ENCODE data around the gene TBC1D14.
A peak's percentile ranks its signal among the peaks of the same experiment; 100 is the strongest.

Gene TBC1D14

GRCh38 chr4:6960154-6960553, 50.5 kb downstream of the TBC1D14 start:
- Histone ChIP-seq H3K27me3 (ENCODE audit: control insufficient read depth in 2 of 2, insufficient read depth in 2 of 2, low read length in 2 of 2) (no peaks in the 10 kb centered on the region), H3K36me3 (ENCODE audit: control insufficient read depth in 2 of 2, insufficient read depth in 2 of 2, low read length in 2 of 2) (peaks cover 0 to 3% of the 10 kb centered on the region in 2 donors), H3K4me1 (ENCODE audit: control insufficient read depth in 2 of 2, insufficient read depth in 2 of 2, low read length in 2 of 2) (peaks cover 7 to 32% of the 10 kb centered on the region in 2 donors), H3K9ac (ENCODE audit: low read depth in 1 of 2, low read length in 2 of 2) (no peak overlapping the region), H3K4me3 (ENCODE audit: low read length in 2 of 2) (no peak overlapping the region), H3K9me3 (ENCODE audit: control insufficient read depth in 2 of 2, low read length in 2 of 2) (no peaks in the 10 kb centered on the region), H3K27ac (ENCODE audit: low read depth in 2 of 2, low read length in 2 of 2) (no peak overlapping the region)

- H3K9me3 ChIP-seq (ENCODE audit: control insufficient read depth in 2 of 2, low read length in 2 of 2) = no peaks in the 10 kb centered on the region
- H3K36me3 ChIP-seq (ENCODE audit: control insufficient read depth in 2 of 2, insufficient read depth in 2 of 2, low read length in 2 of 2) = peaks cover 0 to 3% of the 10 kb centered on the region in 2 donors
- no peaks in the 10 kb centered on the region for H3K27me3 ChIP-seq (ENCODE audit: control insufficient read depth in 2 of 2, insufficient read depth in 2 of 2, low read length in 2 of 2)
- peaks cover 4 to 28% of the 10 kb centered on the region in 2 donors for H3K4me1 ChIP-seq (ENCODE audit: control insufficient read depth in 2 of 2, insufficient read depth in 2 of 2, low read length in 2 of 2)
- H3K4me3 ChIP-seq (ENCODE audit: low read length in 2 of 2) = no peak overlapping the region
- no peak overlapping the region for H3K27ac ChIP-seq (ENCODE audit: low read depth in 2 of 2, low read length in 2 of 2)
- no peak overlapping the region for H3K9ac ChIP-seq (ENCODE audit: low read depth in 1 of 2, low read length in 2 of 2)
Measured at GRCh38 chr4:6960628-6961412, 51.2 kb downstream of the TBC1D14 start.

- Histone ChIP-seq H3K27ac (ENCODE audit: low read depth in 2 of 2, low read length in 2 of 2) (no peak overlapping the region), H3K27me3 (ENCODE audit: control insufficient read depth in 2 of 2, insufficient read depth in 2 of 2, low read length in 2 of 2) (no peaks in the 10 kb centered on the region), H3K9me3 (ENCODE audit: control insufficient read depth in 2 of 2, low read length in 2 of 2) (no peaks in the 10 kb centered on the region), H3K4me1 (ENCODE audit: control insufficient read depth in 2 of 2, insufficient read depth in 2 of 2, low read length in 2 of 2) (peaks cover 4 to 24% of the 10 kb centered on the region in 2 donors), H3K36me3 (ENCODE audit: control insufficient read depth in 2 of 2, insufficient read depth in 2 of 2, low read length in 2 of 2) (peaks cover 0 to 3% of the 10 kb centered on the region in 2 donors), H3K4me3 (ENCODE audit: low read length in 2 of 2) (no peak overlapping the region), H3K9ac (ENCODE audit: low read depth in 1 of 2, low read length in 2 of 2) (no peak overlapping the region)
Measured at GRCh38 chr4:6961496-6962210, 52.0 kb downstream of the TBC1D14 start.

- Histone ChIP-seq H3K27ac (ENCODE audit: low read depth in 2 of 2, low read length in 2 of 2) (no peak overlapping the region), H3K27me3 (ENCODE audit: control insufficient read depth in 2 of 2, insufficient read depth in 2 of 2, low read length in 2 of 2) (no peaks in the 10 kb centered on the region), H3K4me1 (ENCODE audit: control insufficient read depth in 2 of 2, insufficient read depth in 2 of 2, low read length in 2 of 2) (peaks cover 4 to 20% of the 10 kb centered on the region in 2 donors), H3K4me3 (ENCODE audit: low read length in 2 of 2) (no peak overlapping the region), H3K36me3 (ENCODE audit: control insufficient read depth in 2 of 2, insufficient read depth in 2 of 2, low read length in 2 of 2) (peaks cover 3% of the 10 kb centered on the region in 2 donors), H3K9me3 (ENCODE audit: control insufficient read depth in 2 of 2, low read length in 2 of 2) (no peaks in the 10 kb centered on the region), H3K9ac (ENCODE audit: low read depth in 1 of 2, low read length in 2 of 2) (peak overlapping the region in 1 of 2 donors; percentile 2)
Measured at GRCh38 chr4:6962211-6963041, 52.8 kb downstream of the TBC1D14 start.

GRCh38 chr4:6963139-6963611, 53.5 kb downstream of the TBC1D14 start:
- H3K9ac ChIP-seq (ENCODE audit: low read depth in 1 of 2, low read length in 2 of 2) = no peak overlapping the region

GRCh38 chr4:6964858-6965257, 55.2 kb downstream of the TBC1D14 start:
- Histone ChIP-seq H3K27me3 (ENCODE audit: control insufficient read depth in 2 of 2, insufficient read depth in 2 of 2, low read length in 2 of 2) (no peaks in the 10 kb centered on the region), H3K9ac (ENCODE audit: low read depth in 1 of 2, low read length in 2 of 2) (no peak overlapping the region), H3K36me3 (ENCODE audit: control insufficient read depth in 2 of 2, insufficient read depth in 2 of 2, low read length in 2 of 2) (peaks cover 14% of the 10 kb centered on the region in 2 donors), H3K4me1 (ENCODE audit: control insufficient read depth in 2 of 2, insufficient read depth in 2 of 2, low read length in 2 of 2) (peaks cover 8 to 15% of the 10 kb centered on the region in 2 donors), H3K9me3 (ENCODE audit: control insufficient read depth in 2 of 2, low read length in 2 of 2) (no peaks in the 10 kb centered on the region), H3K27ac (ENCODE audit: low read depth in 2 of 2, low read length in 2 of 2) (no peak overlapping the region), H3K4me3 (ENCODE audit: low read length in 2 of 2) (no peak overlapping the region)

More at GRCh38 chr4:6963139-6963611, 53.5 kb downstream of the TBC1D14 start:
- H3K27me3 ChIP-seq (ENCODE audit: control insufficient read depth in 2 of 2, insufficient read depth in 2 of 2, low read length in 2 of 2) = no peaks in the 10 kb centered on the region
- no peaks in the 10 kb centered on the region for H3K9me3 ChIP-seq (ENCODE audit: control insufficient read depth in 2 of 2, low read length in 2 of 2)
- H3K27ac ChIP-seq (ENCODE audit: low read depth in 2 of 2, low read length in 2 of 2) = no peak overlapping the region
- H3K4me3 ChIP-seq (ENCODE audit: low read length in 2 of 2) = no peak overlapping the region
- peaks cover 4 to 15% of the 10 kb centered on the region in 2 donors for H3K4me1 ChIP-seq (ENCODE audit: control insufficient read depth in 2 of 2, insufficient read depth in 2 of 2, low read length in 2 of 2)
- H3K36me3 ChIP-seq (ENCODE audit: control insufficient read depth in 2 of 2, insufficient read depth in 2 of 2, low read length in 2 of 2) = peaks cover 8 to 10% of the 10 kb centered on the region in 2 donors

GRCh38 chr4:6965329-6965728, 55.7 kb downstream of the TBC1D14 start:
- H3K4me1 ChIP-seq (ENCODE audit: control insufficient read depth in 2 of 2, insufficient read depth in 2 of 2, low read length in 2 of 2) = peaks cover 12 to 19% of the 10 kb centered on the region in 2 donors
- H3K4me3 ChIP-seq (ENCODE audit: low read length in 2 of 2) = no peak overlapping the region
- H3K9me3 ChIP-seq (ENCODE audit: control insufficient read depth in 2 of 2, low read length in 2 of 2) = no peaks in the 10 kb centered on the region
- H3K36me3 ChIP-seq (ENCODE audit: control insufficient read depth in 2 of 2, insufficient read depth in 2 of 2, low read length in 2 of 2) = peaks cover 14 to 16% of the 10 kb centered on the region in 2 donors
- no peak overlapping the region for H3K9ac ChIP-seq (ENCODE audit: low read depth in 1 of 2, low read length in 2 of 2)
- H3K27me3 ChIP-seq (ENCODE audit: control insufficient read depth in 2 of 2, insufficient read depth in 2 of 2, low read length in 2 of 2) = no peaks in the 10 kb centered on the region
- H3K27ac ChIP-seq (ENCODE audit: low read depth in 2 of 2, low read length in 2 of 2) = no peak overlapping the region

GRCh38 chr4:6967846-6968340, 58.3 kb downstream of the TBC1D14 start:
- H3K36me3 ChIP-seq (ENCODE audit: control insufficient read depth in 2 of 2, insufficient read depth in 2 of 2, low read length in 2 of 2) = peaks cover 14 to 27% of the 10 kb centered on the region in 2 donors
- no peak overlapping the region for H3K4me3 ChIP-seq (ENCODE audit: low read length in 2 of 2)
- no peak overlapping the region for H3K9ac ChIP-seq (ENCODE audit: low read depth in 1 of 2, low read length in 2 of 2)
- H3K4me1 ChIP-seq (ENCODE audit: control insufficient read depth in 2 of 2, insufficient read depth in 2 of 2, low read length in 2 of 2) = peaks cover 10 to 12% of the 10 kb centered on the region in 2 donors
- H3K9me3 ChIP-seq (ENCODE audit: control insufficient read depth in 2 of 2, low read length in 2 of 2) = no peaks in the 10 kb centered on the region
- H3K27me3 ChIP-seq (ENCODE audit: control insufficient read depth in 2 of 2, insufficient read depth in 2 of 2, low read length in 2 of 2) = no peaks in the 10 kb centered on the region
- no peak overlapping the region for H3K27ac ChIP-seq (ENCODE audit: low read depth in 2 of 2, low read length in 2 of 2)

- no peak overlapping the region for H3K9ac ChIP-seq (ENCODE audit: low read depth in 1 of 2, low read length in 2 of 2)
- H3K27ac ChIP-seq (ENCODE audit: low read depth in 2 of 2, low read length in 2 of 2) = no peak overlapping the region
- no peaks in the 10 kb centered on the region for H3K27me3 ChIP-seq (ENCODE audit: control insufficient read depth in 2 of 2, insufficient read depth in 2 of 2, low read length in 2 of 2)
- H3K9me3 ChIP-seq (ENCODE audit: control insufficient read depth in 2 of 2, low read length in 2 of 2) = no peaks in the 10 kb centered on the region
- peaks cover 8 to 9% of the 10 kb centered on the region in 2 donors for H3K4me1 ChIP-seq (ENCODE audit: control insufficient read depth in 2 of 2, insufficient read depth in 2 of 2, low read length in 2 of 2)
- peaks cover 11 to 27% of the 10 kb centered on the region in 2 donors for H3K36me3 ChIP-seq (ENCODE audit: control insufficient read depth in 2 of 2, insufficient read depth in 2 of 2, low read length in 2 of 2)
- H3K4me3 ChIP-seq (ENCODE audit: low read length in 2 of 2) = no peak overlapping the region
Measured at GRCh38 chr4:6968496-6968895, 58.9 kb downstream of the TBC1D14 start.

All from mucosa of rectum (tissue), 2 donors.